Neural progenitor cell (in vitro differentiated cells): ENCODE data around the gene HSPG2. TPM values are rescaled to one million over a fixed set of nuclear protein-coding genes. Genes with fewer than 3 reads are reported as not detected.
A peak's percentile ranks its signal among the peaks of the same experiment; 100 is the strongest.
"Not testable (repeated sequence)": the region's sequence is repeated elsewhere in the genome, so short reads cannot be mapped to it uniquely, and the experiment has no call there.

Experiments used
- DNase-seq: peaks from one replicate; pipeline ENCODE4 v3.0.0-alpha.2; 2016; ENCODE audit warnings: low spot score
- H2AFZ ChIP-seq: fragments of 200-600 bp; sonication (generic); replicated peaks from 2 replicates; pipeline ENCODE4 v1.6.1; 2016; ENCODE audit warnings: antibody characterized with exemption
- H3F3A ChIP-seq: fragments of 200-600 bp; sonication (generic); 2 replicates; pipeline ENCODE4 v1.6.1; 2016; ENCODE audit warnings: antibody characterized with exemption, low read depth
- H3K27ac ChIP-seq: fragments of 200-600 bp; sonication (generic); 2 replicates; pipeline ENCODE4 v1.5.1; 2016; ENCODE audit warnings: mild to moderate bottlenecking
- H3K27me3 ChIP-seq: fragments of 200-600 bp; sonication (generic); 2 replicates; pipeline ENCODE4 v1.6.1; 2016; ENCODE audit warnings: mild to moderate bottlenecking, moderate library complexity
- H3K36me3 ChIP-seq: fragments of 200-600 bp; sonication (generic); 2 replicates; pipeline ENCODE4 v1.5.1; 2016
- H3K4me1 ChIP-seq: fragments of 200-600 bp; sonication (generic); 2 replicates; pipeline ENCODE4 v1.6.1; 2016; ENCODE audit warnings: mixed run types
- H3K4me2 ChIP-seq: fragments of 200-600 bp; sonication (generic); 2 replicates; pipeline ENCODE4 v1.6.1; 2016
- H3K4me3 ChIP-seq: fragments of 200-600 bp; sonication (generic); 2 replicates; pipeline ENCODE4 v1.5.1; 2016
- H3K79me2 ChIP-seq: fragments of 200-600 bp; sonication (generic); 2 replicates; pipeline ENCODE4 v1.6.1; 2016; ENCODE audit warnings: low read depth
- H3K9ac ChIP-seq: fragments of 200-600 bp; sonication (generic); 2 replicates; pipeline ENCODE4 v1.6.1; 2016
- H3K9me3 ChIP-seq: fragments of 200-600 bp; sonication (generic); 2 replicates; pipeline ENCODE4 v1.5.1; 2016; ENCODE audit warnings: low read depth
- H4K20me1 ChIP-seq: fragments of 200-600 bp; sonication (generic); 2 replicates; pipeline ENCODE4 v1.6.1; 2016; ENCODE audit warnings: low read depth
- H3K27ac Mint-ChIP-seq: 3 replicates; pipeline ENCODE4 v1.8.0; 2021; ENCODE audit warnings: mixed read lengths
- H3K27me3 Mint-ChIP-seq: 2 replicates; pipeline ENCODE4 v1.8.0; 2022; ENCODE audit warnings: low read depth, mild to moderate bottlenecking, inconsistent platforms, moderate library complexity, mixed read lengths; ENCODE audit not compliant: insufficient read depth
- H3K36me3 Mint-ChIP-seq: 3 replicates; pipeline ENCODE4 v1.8.0; 2021; ENCODE audit warnings: mixed read lengths
- H3K4me1 Mint-ChIP-seq: 3 replicates; pipeline ENCODE4 v1.8.0; 2021; ENCODE audit warnings: mixed read lengths
- H3K4me3 Mint-ChIP-seq: 3 replicates; pipeline ENCODE4 v1.8.0; 2021; ENCODE audit warnings: mild to moderate bottlenecking, moderate library complexity, mixed read lengths
- H3K9me3 Mint-ChIP-seq: 3 replicates; pipeline ENCODE4 v1.8.0; 2020; ENCODE audit warnings: mixed read lengths
- CTCF ChIP-seq: fragments of 200-600 bp; sonication (generic); IDR thresholded peaks from 2 replicates; pipeline ENCODE4 v1.5.1; 2017; ENCODE audit warnings: antibody characterized with exemption, mild to moderate bottlenecking
- EZH2 ChIP-seq: fragments of 200-600 bp; sonication (generic); IDR thresholded peaks from 2 replicates; pipeline ENCODE4 v1.6.1; 2017; ENCODE audit warnings: antibody characterized with exemption, mild to moderate bottlenecking, moderate library complexity
- EZH2phosphoT487 ChIP-seq: fragments of 200-600 bp; sonication (generic); IDR thresholded peaks from 2 replicates; pipeline ENCODE4 v1.6.1; 2017; ENCODE audit warnings: antibody characterized with exemption
- total RNA-seq: library from RNA; depleted of rRNA; stranded (reverse); fragments of >200 nt; gene quantifications from 2 replicates; pipeline ENCODE4 v1.2.3, GENCODE V29; 2015; ENCODE audit warnings: low replicate concordance

The HSPG2 gene
- total RNA-seq, 1 donor from 2014 or later: 6.9 TPM

- H3K27ac ChIP-seq: no peak overlapping the region
- Mint-ChIP-seq H3K9me3 (no peaks in the 10 kb centered on the region), H3K27me3 (peaks cover 9% of the 10 kb centered on the region), H3K27ac (no peak overlapping the region), H3K36me3 (peaks cover 9% of the 10 kb centered on the region), H3K4me1 (no peaks in the 10 kb centered on the region), H3K4me3 (no peak overlapping the region)
- H3F3A ChIP-seq: no peaks in the 10 kb centered on the region
- no peaks in the 10 kb centered on the region for H4K20me1 ChIP-seq
- no peaks in the 10 kb centered on the region for H3K27me3 ChIP-seq
- no peak for TF ChIP-seq EZH2phosphoT487
- TF ChIP-seq EZH2: no peak
- no peak for TF ChIP-seq CTCF
- H3K9me3 ChIP-seq: no peaks in the 10 kb centered on the region
- H3K79me2 ChIP-seq: no peaks in the 10 kb centered on the region
- H3K4me2 ChIP-seq: no peak overlapping the region
- H2AFZ ChIP-seq: no peak overlapping the region
- peaks cover under 1% of the 10 kb centered on the region for H3K36me3 ChIP-seq
- no peak for DNase-seq
- no peak overlapping the region for H3K9ac ChIP-seq
- no peaks in the 10 kb centered on the region for H3K4me1 ChIP-seq
- no peak overlapping the region for H3K4me3 ChIP-seq
Observed at GRCh38 chr1:21828506-21829210, 108.5 kb downstream of the HSPG2 start.

GRCh38 chr1:21828075-21828474 lies 109.0 kb downstream of the HSPG2 start:
- Mint-ChIP-seq H3K36me3 (peaks cover 8% of the 10 kb centered on the region), H3K4me1 (no peaks in the 10 kb centered on the region), H3K9me3 (no peaks in the 10 kb centered on the region), H3K27ac (no peak overlapping the region), H3K27me3 (peaks cover 8% of the 10 kb centered on the region), H3K4me3 (no peak overlapping the region)
- H2AFZ ChIP-seq: no peak overlapping the region
- no peaks in the 10 kb centered on the region for H4K20me1 ChIP-seq
- H3K36me3 ChIP-seq: no peaks in the 10 kb centered on the region
- no peaks in the 10 kb centered on the region for H3K27me3 ChIP-seq
- H3K27ac ChIP-seq: no peak overlapping the region
- H3K4me2 ChIP-seq: no peak overlapping the region
- H3K4me1 ChIP-seq: no peaks in the 10 kb centered on the region
- H3K9me3 ChIP-seq: no peaks in the 10 kb centered on the region
- H3K9ac ChIP-seq: no peak overlapping the region
- H3K4me3 ChIP-seq: no peak overlapping the region
- no peak for TF ChIP-seq EZH2
- TF ChIP-seq CTCF: no peak
- no peak for TF ChIP-seq EZH2phosphoT487
- no peaks in the 10 kb centered on the region for H3K79me2 ChIP-seq
- no peak for DNase-seq
- H3F3A ChIP-seq: no peaks in the 10 kb centered on the region

- Mint-ChIP-seq H3K27ac (no peak overlapping the region), H3K9me3 (no peaks in the 10 kb centered on the region), H3K4me3 (peak overlapping the region; percentile 42), H3K4me1 (no peaks in the 10 kb centered on the region), H3K36me3 (peaks cover 5% of the 10 kb centered on the region), H3K27me3 (peaks cover 8% of the 10 kb centered on the region)
- H3K4me1 ChIP-seq: no peaks in the 10 kb centered on the region
- no peak overlapping the region for H3K27ac ChIP-seq
- no peaks in the 10 kb centered on the region for H3K79me2 ChIP-seq
- no peak for DNase-seq
- no peaks in the 10 kb centered on the region for H3K27me3 ChIP-seq
- no peaks in the 10 kb centered on the region for H3K9me3 ChIP-seq
- H3K9ac ChIP-seq: no peak overlapping the region
- no peak overlapping the region for H2AFZ ChIP-seq
- H3K36me3 ChIP-seq: no peaks in the 10 kb centered on the region
- H3K4me3 ChIP-seq: no peak overlapping the region
- no peaks in the 10 kb centered on the region for H3F3A ChIP-seq
- TF ChIP-seq CTCF: no peak
- no peak for TF ChIP-seq EZH2phosphoT487
- no peak for TF ChIP-seq EZH2
- H4K20me1 ChIP-seq: no peaks in the 10 kb centered on the region
- H3K4me2 ChIP-seq: no peak overlapping the region
Observed at GRCh38 chr1:21827141-21827679, 109.9 kb downstream of the HSPG2 start.

- H4K20me1 ChIP-seq, H3K4me2 ChIP-seq, H3K36me3 ChIP-seq, H3K27ac ChIP-seq, H3K4me1 ChIP-seq, DNase-seq, H2AFZ ChIP-seq, H3K4me3 ChIP-seq, H3K9ac ChIP-seq, H3K9me3 Mint-ChIP-seq, H3F3A ChIP-seq, H3K27me3 ChIP-seq, H3K36me3 Mint-ChIP-seq, H3K27ac Mint-ChIP-seq, H3K27me3 Mint-ChIP-seq, H3K79me2 ChIP-seq, H3K4me3 Mint-ChIP-seq, H3K9me3 ChIP-seq, H3K4me1 Mint-ChIP-seq: not testable (repeated sequence)
Observed at GRCh38 chr1:21826694-21827093, 110.4 kb downstream of the HSPG2 start.
